WTC11 (cell line): ENCODE results near the gene IFNAR2. TPM values are rescaled to one million over a fixed set of nuclear protein-coding genes. Genes with fewer than 3 reads are reported as not detected.
"Not testable (repeated sequence)": the region's sequence is repeated elsewhere in the genome, so short reads cannot be mapped to it uniquely, and the experiment has no call there.

Experiments
- ATAC-seq: fragments of 200-7000 bp; cut with Tn5 transposase; 2 replicates; pipeline ENCODE4 v1.10.0; 2021; ENCODE audit warnings: mild to moderate bottlenecking, moderate library complexity
- CTCF ChIA-PET: fragments of 300-600 bp; sonication (Branson Sonifier 250); formaldehyde crosslinking; loops from one replicate; lab custom pipeline; 2021; ENCODE audit warnings: antibody characterized with exemption; lab: Charles Lee
- POLR2A ChIA-PET: fragments of 350-600 bp; sonication (Branson Sonifier 250); formaldehyde crosslinking; loops from one replicate; lab custom pipeline; 2021; ENCODE audit warnings: antibody characterized with exemption; lab: Charles Lee
- DNase-seq: peaks from one replicate; pipeline ENCODE4 v3.0.0; 2021; ENCODE audit warnings: low spot score
- H3K27ac Mint-ChIP-seq: 2 replicates; pipeline ENCODE4 v1.8.0; 2021; ENCODE audit warnings: mixed read lengths
- H3K27me3 Mint-ChIP-seq: 2 replicates; pipeline ENCODE4 v1.8.0; 2021; ENCODE audit warnings: low read depth, mild to moderate bottlenecking, moderate library complexity, mixed read lengths
- H3K36me3 Mint-ChIP-seq: 2 replicates; pipeline ENCODE4 v1.8.0; 2021; ENCODE audit warnings: mixed read lengths
- H3K4me1 Mint-ChIP-seq: 2 replicates; pipeline ENCODE4 v1.8.0; 2022; ENCODE audit warnings: mixed read lengths
- H3K4me3 Mint-ChIP-seq: 2 replicates; pipeline ENCODE4 v1.8.0; 2021; ENCODE audit warnings: mild to moderate bottlenecking, moderate library complexity, mixed read lengths
- H3K9me3 Mint-ChIP-seq: 2 replicates; pipeline ENCODE4 v1.8.0; 2021; ENCODE audit warnings: mixed read lengths
- CREB1 ChIP-seq: sonication (generic); formaldehyde crosslinking; IDR thresholded peaks from 2 replicates; pipeline ENCODE4 v1.8.0; 2023; ENCODE audit warnings: mild to moderate bottlenecking, missing genetic modification reagents
- E2F5 ChIP-seq: sonication (generic); formaldehyde crosslinking; IDR thresholded peaks from 2 replicates; pipeline ENCODE4 v1.8.1; 2022; ENCODE audit warnings: mild to moderate bottlenecking, moderate library complexity, missing genetic modification reagents
- EMX1 ChIP-seq: fragments of 250-450 bp; sonication (Bioruptor Pico); IDR thresholded peaks from 2 replicates; pipeline ENCODE4 v1.8.0; 2021; ENCODE audit warnings: mild to moderate bottlenecking
- ERG ChIP-seq: fragments of 250-450 bp; sonication (Bioruptor Pico); IDR thresholded peaks from 2 replicates; pipeline ENCODE4 v1.8.0; 2021; ENCODE audit warnings: mild to moderate bottlenecking
- ESRRA ChIP-seq: sonication (generic); formaldehyde crosslinking; IDR thresholded peaks from 2 replicates; pipeline ENCODE4 v1.8.1; 2022; ENCODE audit warnings: mild to moderate bottlenecking, missing genetic modification reagents, borderline replicate concordance
- FOXP1 ChIP-seq: sonication (generic); formaldehyde crosslinking; IDR thresholded peaks from 2 replicates; pipeline ENCODE4 v1.8.0; 2022; ENCODE audit warnings: missing genetic modification reagents, mild to moderate bottlenecking, moderate library complexity, borderline replicate concordance
- GABPB1 ChIP-seq: sonication (generic); formaldehyde crosslinking; IDR thresholded peaks from 2 replicates; pipeline ENCODE4 v1.8.1; 2023; ENCODE audit warnings: mild to moderate bottlenecking, missing genetic modification reagents
- JAZF1 ChIP-seq: fragments of 250-450 bp; sonication (Bioruptor Pico); IDR thresholded peaks from 2 replicates; pipeline ENCODE4 v1.9.0; 2021; ENCODE audit warnings: moderate library complexity, mild to moderate bottlenecking, inconsistent platforms
- JUN ChIP-seq: sonication (generic); formaldehyde crosslinking; IDR thresholded peaks from 2 replicates; pipeline ENCODE4 v1.8.0; 2023; ENCODE audit warnings: mild to moderate bottlenecking, missing genetic modification reagents
- MXD4 ChIP-seq: fragments of 250-450 bp; sonication (Bioruptor Pico); IDR thresholded peaks from 2 replicates; pipeline ENCODE4 v1.8.0; 2021; ENCODE audit warnings: mild to moderate bottlenecking, moderate library complexity, borderline replicate concordance
- RORB ChIP-seq: fragments of 250-450 bp; sonication (Bioruptor Pico); IDR thresholded peaks from 2 replicates; pipeline ENCODE4 v1.9.0; 2021; ENCODE audit warnings: mild to moderate bottlenecking
- SMAD4 ChIP-seq: sonication (generic); formaldehyde crosslinking; IDR thresholded peaks from 2 replicates; pipeline ENCODE4 v1.8.0; 2022; ENCODE audit warnings: mild to moderate bottlenecking, missing genetic modification reagents
- SP1 ChIP-seq: sonication (generic); formaldehyde crosslinking; conservative IDR thresholded peaks from 2 replicates; pipeline ENCODE4 v1.8.1; 2022; ENCODE audit warnings: missing genetic modification reagents
- TEAD1 ChIP-seq: sonication (generic); formaldehyde crosslinking; IDR thresholded peaks from 2 replicates; pipeline ENCODE4 v1.8.0; 2022; ENCODE audit warnings: mild to moderate bottlenecking, missing genetic modification reagents
- TP53 ChIP-seq: sonication (generic); formaldehyde crosslinking; IDR thresholded peaks from 2 replicates; pipeline ENCODE4 v1.8.1; 2023; ENCODE audit warnings: mild to moderate bottlenecking, missing genetic modification reagents
- ZNF232 ChIP-seq: sonication (generic); formaldehyde crosslinking; IDR thresholded peaks from 2 replicates; pipeline ENCODE4 v1.8.0; 2022; ENCODE audit warnings: mild to moderate bottlenecking, missing genetic modification reagents
- ZNF263 ChIP-seq: sonication (generic); formaldehyde crosslinking; IDR thresholded peaks from 2 replicates; pipeline ENCODE4 v1.8.1; 2022; ENCODE audit warnings: low read depth, mild to moderate bottlenecking, moderate library complexity, missing genetic modification reagents
- ZNF671 ChIP-seq: fragments of 250-450 bp; sonication (Bioruptor Pico); IDR thresholded peaks from 2 replicates; pipeline ENCODE4 v1.8.0; 2021; ENCODE audit warnings: mild to moderate bottlenecking
- ZSCAN18 ChIP-seq: fragments of 250-450 bp; sonication (Bioruptor Pico); IDR thresholded peaks from 2 replicates; pipeline ENCODE4 v2.1.2; 2022; ENCODE audit warnings: mild to moderate bottlenecking, moderate library complexity
- total RNA-seq: library from RNA; stranded (reverse); gene quantifications from 3 replicates; pipeline ENCODE4 v1.2.3, GENCODE V29; 2021
- TF ChIP-seq, protein P1 (sequence below): sonication (generic); formaldehyde crosslinking; IDR thresholded peaks from 2 replicates; pipeline ENCODE4 v1.8.1; 2022; ENCODE audit warnings: low read depth, mild to moderate bottlenecking, moderate library complexity, missing genetic modification reagents, borderline replicate concordance
- TF ChIP-seq, protein P2 (sequence below): fragments of 250-450 bp; sonication (Bioruptor Pico); IDR thresholded peaks from 2 replicates; pipeline ENCODE4 v1.9.0; 2021; ENCODE audit warnings: mild to moderate bottlenecking, borderline replicate concordance

The IFNAR2 gene
- total RNA-seq, 1 experiment from 2014 or later = 13.3 TPM

GRCh38 chr21:33238565-33239255 is 9.0 kb downstream of the IFNAR2 start (continued):
- TF ChIP-seq, protein P1, sequence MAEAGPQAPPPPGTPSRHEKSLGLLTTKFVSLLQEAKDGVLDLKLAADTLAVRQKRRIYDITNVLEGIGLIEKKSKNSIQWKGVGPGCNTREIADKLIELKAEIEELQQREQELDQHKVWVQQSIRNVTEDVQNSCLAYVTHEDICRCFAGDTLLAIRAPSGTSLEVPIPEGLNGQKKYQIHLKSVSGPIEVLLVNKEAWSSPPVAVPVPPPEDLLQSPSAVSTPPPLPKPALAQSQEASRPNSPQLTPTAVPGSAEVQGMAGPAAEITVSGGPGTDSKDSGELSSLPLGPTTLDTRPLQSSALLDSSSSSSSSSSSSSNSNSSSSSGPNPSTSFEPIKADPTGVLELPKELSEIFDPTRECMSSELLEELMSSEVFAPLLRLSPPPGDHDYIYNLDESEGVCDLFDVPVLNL (CRISPR knock-in tag) = no peak
- no peak for TF ChIP-seq TEAD1 (CRISPR knock-in tag)
- no peak for TF ChIP-seq CREB1 (CRISPR knock-in tag)
- TF ChIP-seq SMAD4 (CRISPR knock-in tag) = no peak
- TF ChIP-seq RORB (CRISPR knock-in tag) = no peak
- TF ChIP-seq GABPB1 (CRISPR knock-in tag) = no peak
- no peak for TF ChIP-seq ZNF671
- TF ChIP-seq ESRRA (CRISPR knock-in tag) = no peak
- no peak for TF ChIP-seq SP1
- TF ChIP-seq, all 79 proteins: peak for 0

DNA sequence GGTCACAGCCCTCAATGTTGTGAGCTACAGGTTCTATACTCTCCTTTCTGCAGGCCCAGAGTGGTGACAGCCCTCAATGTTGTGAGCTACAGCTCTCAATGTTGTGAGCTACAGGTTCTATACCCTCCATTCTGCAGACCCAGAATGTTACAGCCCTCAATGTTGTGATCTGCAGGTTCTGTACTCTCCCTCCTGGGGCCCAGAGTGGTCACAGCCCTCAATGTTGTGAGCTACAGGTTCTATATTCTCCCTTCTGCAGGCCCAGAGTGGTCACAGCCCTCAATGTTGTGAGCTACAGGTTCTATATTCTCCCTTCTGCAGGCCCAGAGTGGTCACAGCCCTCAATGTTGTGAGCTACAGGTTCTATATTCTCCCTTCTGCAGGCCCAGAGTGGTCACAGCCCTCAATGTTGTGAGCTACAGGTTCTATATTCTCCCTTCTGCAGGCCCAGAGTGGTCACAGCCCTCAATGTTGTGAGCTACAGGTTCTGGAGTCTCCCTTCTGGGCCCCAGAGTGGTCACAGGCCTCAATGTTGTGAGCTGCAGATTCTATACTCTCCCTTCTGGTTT is 9.9 kb downstream of the IFNAR2 start:
- H3K27ac Mint-ChIP-seq, DNase-seq, CTCF ChIA-PET, ATAC-seq, H3K4me3 Mint-ChIP-seq, H3K27me3 Mint-ChIP-seq, H3K4me1 Mint-ChIP-seq: not testable (repeated sequence)
- POLR2A ChIA-PET = interaction anchor here (0.6 kb wide), 1 partner anchor 188 kb away, joined by 4 read pairs; no protein-coding TSS in a partner anchor
- Mint-ChIP-seq H3K36me3 (peaks cover 54% of the 10 kb centered on the region), H3K9me3 (peaks cover 44% of the 10 kb centered on the region)

DNA sequence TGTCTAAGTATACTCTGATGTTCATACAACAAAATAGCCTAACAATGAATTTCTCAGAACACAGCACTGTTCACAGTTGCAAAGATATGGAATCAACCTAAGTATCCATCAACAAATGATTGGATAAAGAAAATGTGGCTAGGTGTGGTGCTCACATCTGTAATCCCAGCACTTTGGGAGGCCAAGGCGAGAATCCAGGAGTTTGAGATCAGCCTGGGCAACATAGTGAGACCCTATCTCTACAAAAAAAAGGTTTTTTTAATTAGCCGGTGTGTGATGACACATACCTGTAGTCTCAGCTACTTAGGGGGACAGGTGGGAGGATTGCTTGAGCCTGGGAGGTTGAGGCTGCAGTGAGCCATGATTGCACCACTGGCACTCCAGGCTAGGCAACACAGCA is 10.7 kb downstream of the IFNAR2 start:
- H3K4me3 Mint-ChIP-seq = no peak overlapping the region
- peaks cover 4% of the 10 kb centered on the region; the same call in 1 of the 2 replicates for H3K27me3 Mint-ChIP-seq
- no peak for ATAC-seq
- H3K27ac Mint-ChIP-seq = no peak overlapping the region
- no peak for TF ChIP-seq ZNF232
- no peak for TF ChIP-seq FOXP1
- TF ChIP-seq, all 79 proteins: peak for 0
- H3K9me3 Mint-ChIP-seq = peaks cover 44% of the 10 kb centered on the region
- POLR2A ChIA-PET = no interaction called here
- no peaks in the 10 kb centered on the region for H3K4me1 Mint-ChIP-seq
- H3K36me3 Mint-ChIP-seq = peaks cover 59% of the 10 kb centered on the region
- CTCF ChIA-PET = no interaction called here
- no peak for DNase-seq

GRCh38 chr21:33241846-33242245 is 12.1 kb downstream of the IFNAR2 start:
- DNase-seq (no peak), ATAC-seq (no peak)
- H3K36me3 Mint-ChIP-seq = peaks cover 63% of the 10 kb centered on the region
- CTCF ChIA-PET = no interaction called here
- peaks cover 36% of the 10 kb centered on the region for H3K9me3 Mint-ChIP-seq
- H3K4me3 Mint-ChIP-seq = no peak overlapping the region
- H3K27me3 Mint-ChIP-seq = peaks cover 4% of the 10 kb centered on the region; the same call in 1 of the 2 replicates
- POLR2A ChIA-PET = no interaction called here
- no peak overlapping the region for H3K27ac Mint-ChIP-seq
- no peaks in the 10 kb centered on the region for H3K4me1 Mint-ChIP-seq
- TF ChIP-seq ZSCAN18 (CRISPR knock-in tag) = no peak
- no peak for TF ChIP-seq JAZF1 (CRISPR knock-in tag)
- TF ChIP-seq EMX1 (CRISPR knock-in tag) = no peak
- no peak for TF ChIP-seq E2F5 (CRISPR knock-in tag)
- no peak for TF ChIP-seq JUN
- TF ChIP-seq MXD4 = no peak
- no peak for TF ChIP-seq TP53 (CRISPR knock-in tag)
- TF ChIP-seq ZNF263 (CRISPR knock-in tag) = no peak
- TF ChIP-seq, protein P2, sequence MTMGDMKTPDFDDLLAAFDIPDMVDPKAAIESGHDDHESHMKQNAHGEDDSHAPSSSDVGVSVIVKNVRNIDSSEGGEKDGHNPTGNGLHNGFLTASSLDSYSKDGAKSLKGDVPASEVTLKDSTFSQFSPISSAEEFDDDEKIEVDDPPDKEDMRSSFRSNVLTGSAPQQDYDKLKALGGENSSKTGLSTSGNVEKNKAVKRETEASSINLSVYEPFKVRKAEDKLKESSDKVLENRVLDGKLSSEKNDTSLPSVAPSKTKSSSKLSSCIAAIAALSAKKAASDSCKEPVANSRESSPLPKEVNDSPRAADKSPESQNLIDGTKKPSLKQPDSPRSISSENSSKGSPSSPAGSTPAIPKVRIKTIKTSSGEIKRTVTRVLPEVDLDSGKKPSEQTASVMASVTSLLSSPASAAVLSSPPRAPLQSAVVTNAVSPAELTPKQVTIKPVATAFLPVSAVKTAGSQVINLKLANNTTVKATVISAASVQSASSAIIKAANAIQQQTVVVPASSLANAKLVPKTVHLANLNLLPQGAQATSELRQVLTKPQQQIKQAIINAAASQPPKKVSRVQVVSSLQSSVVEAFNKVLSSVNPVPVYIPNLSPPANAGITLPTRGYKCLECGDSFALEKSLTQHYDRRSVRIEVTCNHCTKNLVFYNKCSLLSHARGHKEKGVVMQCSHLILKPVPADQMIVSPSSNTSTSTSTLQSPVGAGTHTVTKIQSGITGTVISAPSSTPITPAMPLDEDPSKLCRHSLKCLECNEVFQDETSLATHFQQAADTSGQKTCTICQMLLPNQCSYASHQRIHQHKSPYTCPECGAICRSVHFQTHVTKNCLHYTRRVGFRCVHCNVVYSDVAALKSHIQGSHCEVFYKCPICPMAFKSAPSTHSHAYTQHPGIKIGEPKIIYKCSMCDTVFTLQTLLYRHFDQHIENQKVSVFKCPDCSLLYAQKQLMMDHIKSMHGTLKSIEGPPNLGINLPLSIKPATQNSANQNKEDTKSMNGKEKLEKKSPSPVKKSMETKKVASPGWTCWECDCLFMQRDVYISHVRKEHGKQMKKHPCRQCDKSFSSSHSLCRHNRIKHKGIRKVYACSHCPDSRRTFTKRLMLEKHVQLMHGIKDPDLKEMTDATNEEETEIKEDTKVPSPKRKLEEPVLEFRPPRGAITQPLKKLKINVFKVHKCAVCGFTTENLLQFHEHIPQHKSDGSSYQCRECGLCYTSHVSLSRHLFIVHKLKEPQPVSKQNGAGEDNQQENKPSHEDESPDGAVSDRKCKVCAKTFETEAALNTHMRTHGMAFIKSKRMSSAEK (CRISPR knock-in tag) = no peak
- TF ChIP-seq ERG (CRISPR knock-in tag) = no peak
- TF ChIP-seq, protein P1 (CRISPR knock-in tag) = no peak
